ENCODE results near the gene ANAPC4.

DNA sequence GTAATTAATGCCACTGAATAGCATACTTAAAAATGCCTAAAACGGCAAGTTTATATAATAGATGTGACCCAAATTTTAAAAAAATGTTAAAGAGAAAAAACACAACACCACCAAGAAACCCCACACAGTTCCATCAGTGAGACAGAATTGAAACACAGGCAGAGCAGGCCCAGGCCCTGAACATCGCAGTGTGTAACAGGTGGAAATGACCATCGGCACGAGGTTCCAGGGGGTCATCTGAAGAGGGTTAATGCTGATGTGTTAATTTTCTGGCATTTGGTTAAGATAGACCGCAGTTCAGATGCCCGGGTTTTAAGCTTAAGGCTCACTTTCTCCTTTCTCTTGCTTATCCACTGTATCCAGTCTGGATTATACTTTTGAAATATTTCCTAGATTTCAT lies 66.8 kb downstream of the ANAPC4 start:
- TF ChIP-seq POLR2A (IDR thresholded peaks at IDR 0.05) = no peak
- TF ChIP-seq, protein P1, sequence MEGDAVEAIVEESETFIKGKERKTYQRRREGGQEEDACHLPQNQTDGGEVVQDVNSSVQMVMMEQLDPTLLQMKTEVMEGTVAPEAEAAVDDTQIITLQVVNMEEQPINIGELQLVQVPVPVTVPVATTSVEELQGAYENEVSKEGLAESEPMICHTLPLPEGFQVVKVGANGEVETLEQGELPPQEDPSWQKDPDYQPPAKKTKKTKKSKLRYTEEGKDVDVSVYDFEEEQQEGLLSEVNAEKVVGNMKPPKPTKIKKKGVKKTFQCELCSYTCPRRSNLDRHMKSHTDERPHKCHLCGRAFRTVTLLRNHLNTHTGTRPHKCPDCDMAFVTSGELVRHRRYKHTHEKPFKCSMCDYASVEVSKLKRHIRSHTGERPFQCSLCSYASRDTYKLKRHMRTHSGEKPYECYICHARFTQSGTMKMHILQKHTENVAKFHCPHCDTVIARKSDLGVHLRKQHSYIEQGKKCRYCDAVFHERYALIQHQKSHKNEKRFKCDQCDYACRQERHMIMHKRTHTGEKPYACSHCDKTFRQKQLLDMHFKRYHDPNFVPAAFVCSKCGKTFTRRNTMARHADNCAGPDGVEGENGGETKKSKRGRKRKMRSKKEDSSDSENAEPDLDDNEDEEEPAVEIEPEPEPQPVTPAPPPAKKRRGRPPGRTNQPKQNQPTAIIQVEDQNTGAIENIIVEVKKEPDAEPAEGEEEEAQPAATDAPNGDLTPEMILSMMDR (IDR thresholded peaks at IDR 0.05) = no peak
